Neural cell (in vitro differentiated cells): ENCODE measurements around the gene DCX.

Experiments used
- CTCF ChIP-seq: fragments of 450-650 bp; IDR thresholded peaks from 2 replicates; pipeline ENCODE4 v1.5.1; 2014; ENCODE audit warnings: antibody characterized with exemption, mild to moderate bottlenecking, moderate library complexity; ENCODE audit not compliant: poor library complexity, severe bottlenecking
- EZH2 ChIP-seq: fragments of 200-600, 300-800 bp; shearing (Covaris generic), sonication (generic); IDR thresholded peaks from 2 replicates; pipeline ENCODE4 v1.6.1; 2014; ENCODE audit warnings: antibody characterized with exemption, low read length, borderline replicate concordance, mild to moderate bottlenecking; ENCODE audit not compliant: insufficient read depth, poor library complexity, severe bottlenecking
- MXI1 ChIP-seq: fragments of 450-650 bp; conservative IDR thresholded peaks from 2 replicates; pipeline ENCODE4 v1.6.1; 2014; ENCODE audit warnings: antibody characterized with exemption, mild to moderate bottlenecking; ENCODE audit not compliant: poor library complexity, severe bottlenecking
- POLR2AphosphoS5 ChIP-seq: IDR thresholded peaks from 2 replicates; pipeline ENCODE4 v1.6.1; 2012
- RAD21 ChIP-seq: fragments of 450-650 bp; conservative IDR thresholded peaks from 2 replicates; pipeline ENCODE4 v1.6.1; 2014; ENCODE audit warnings: antibody characterized with exemption, mild to moderate bottlenecking, moderate library complexity
- REST ChIP-seq: IDR thresholded peaks from 2 replicates; pipeline ENCODE4 v1.6.1; 2012; ENCODE audit warnings: borderline replicate concordance

GRCh38 chrX:111353793-111354192 lies 58.2 kb downstream of the DCX start:
- no peak for TF ChIP-seq CTCF
- no peak for TF ChIP-seq EZH2
- no peak for TF ChIP-seq RAD21
- no peak for TF ChIP-seq POLR2AphosphoS5
- no peak for TF ChIP-seq MXI1
- TF ChIP-seq REST, result no peak
